Measurements from ENCODE around the gene GNG3.
"Not testable (repeated sequence)": the region's sequence is repeated elsewhere in the genome, so short reads cannot be mapped to it uniquely, and the experiment has no call there.

Gene GNG3

DNA sequence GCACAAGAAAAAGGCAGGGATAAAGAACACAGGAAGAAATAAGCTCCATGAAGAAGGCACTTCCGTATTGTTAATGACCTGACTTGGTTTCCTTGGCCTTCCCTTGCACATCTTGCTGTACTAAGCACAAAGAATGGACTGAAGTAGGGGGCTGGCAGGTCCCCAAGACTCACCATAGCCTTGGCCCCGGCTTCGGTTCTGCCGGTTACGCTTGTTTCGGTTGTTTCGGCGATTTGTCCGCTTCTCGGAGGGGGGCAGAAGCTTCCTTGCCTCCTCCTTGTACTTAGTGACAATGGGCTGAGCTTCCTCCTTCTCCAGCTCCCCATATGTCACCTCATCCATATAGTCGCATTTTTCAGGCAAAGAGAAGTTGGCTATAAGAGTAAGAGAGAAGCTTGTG is 9.3 kb downstream of the GNG3 start:
- no peak for DNase-seq (ENCODE audit: low read depth)

DNA sequence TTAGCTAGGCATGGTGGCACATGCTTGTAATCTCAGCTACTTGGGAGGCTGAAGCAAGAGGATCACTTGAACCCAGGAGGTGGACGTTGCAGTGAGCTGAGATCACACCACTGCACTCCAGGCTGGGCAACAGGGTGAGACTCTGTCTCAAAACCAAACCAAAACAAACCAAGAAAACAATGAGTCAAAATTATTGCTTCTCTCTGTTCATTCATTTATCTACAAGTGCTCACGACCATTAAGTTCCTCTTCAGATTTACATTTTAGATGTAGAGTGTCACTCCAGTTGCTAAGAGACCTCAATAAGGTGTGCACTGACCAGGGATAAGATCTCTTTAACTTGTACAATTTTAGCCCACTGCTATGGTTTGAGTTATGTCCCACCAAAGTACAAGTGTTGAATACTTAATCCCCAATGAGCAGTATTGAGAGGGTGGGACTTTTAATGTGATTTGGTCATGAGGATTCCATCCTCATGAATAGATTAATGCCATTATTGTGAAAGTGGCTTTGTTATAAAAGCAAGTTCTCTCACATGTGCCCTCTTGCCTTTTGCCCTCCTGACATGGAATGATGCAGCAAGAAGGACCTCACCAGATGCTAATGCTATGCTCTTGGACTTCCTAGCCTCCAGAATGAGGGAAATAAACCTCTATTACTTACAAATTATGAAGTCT is 12.0 kb downstream of the GNG3 start:
- no peak for DNase-seq (ENCODE audit: low read depth)

GRCh38 chr11:62721994-62722393 is 14.5 kb downstream of the GNG3 start:
- DNase-seq (ENCODE audit: low read depth): no peak

GRCh38 chr11:62724171-62724570 is 16.7 kb downstream of the GNG3 start:
- no peak for DNase-seq (ENCODE audit: low read depth)

- no peak for DNase-seq (ENCODE audit: low read depth)
These were observed 18.2 kb downstream of the GNG3 start for GRCh38 chr11:62725646-62726045.

GRCh38 chr11:62726156-62726914 is 18.9 kb downstream of the GNG3 start:
- DNase-seq (ENCODE audit: low read depth): peak; percentile 4

DNA sequence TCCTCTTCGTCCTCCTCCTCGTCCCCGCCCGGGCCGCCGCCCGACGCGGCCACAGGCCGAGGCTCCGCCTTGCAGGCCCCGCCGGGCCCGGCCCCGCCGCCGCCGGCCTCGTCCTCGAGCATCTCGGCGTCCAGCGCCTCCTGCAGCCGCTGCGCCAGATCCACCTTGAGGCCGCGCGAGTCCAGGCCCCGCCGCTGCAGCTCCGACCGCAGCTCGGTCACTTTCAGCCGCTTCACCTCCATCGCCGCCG is 19.4 kb downstream of the GNG3 start:
- DNase-seq (ENCODE audit: low read depth): no peak

- peak; percentile 99 for DNase-seq (ENCODE audit: low read depth)
These were observed 19.8 kb downstream of the GNG3 start, which contains the start of gene HNRNPUL2 for GRCh38 chr11:62727165-62727871. HNRNPUL2 (minus strand) TSS chr11:62727457; CDS start chr11:62727156, 301 bp downstream.

DNA sequence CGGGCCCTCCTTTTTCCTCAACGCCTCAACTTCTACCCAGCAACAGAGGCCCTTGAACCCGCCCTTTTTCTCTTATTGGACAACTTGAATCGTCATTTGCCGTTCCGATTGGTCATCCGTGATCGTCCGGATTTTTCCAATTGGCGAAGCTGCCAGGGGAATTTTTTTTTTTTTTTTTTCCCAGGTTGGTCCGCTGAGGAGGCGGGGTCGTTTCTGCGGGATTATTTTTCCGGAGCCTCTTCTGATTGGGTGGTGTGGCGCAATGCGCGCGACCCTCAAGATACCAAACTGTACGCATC is 20.3 kb downstream of the GNG3 start:
- DNase-seq (ENCODE audit: low read depth): peak; percentile 82

DNA sequence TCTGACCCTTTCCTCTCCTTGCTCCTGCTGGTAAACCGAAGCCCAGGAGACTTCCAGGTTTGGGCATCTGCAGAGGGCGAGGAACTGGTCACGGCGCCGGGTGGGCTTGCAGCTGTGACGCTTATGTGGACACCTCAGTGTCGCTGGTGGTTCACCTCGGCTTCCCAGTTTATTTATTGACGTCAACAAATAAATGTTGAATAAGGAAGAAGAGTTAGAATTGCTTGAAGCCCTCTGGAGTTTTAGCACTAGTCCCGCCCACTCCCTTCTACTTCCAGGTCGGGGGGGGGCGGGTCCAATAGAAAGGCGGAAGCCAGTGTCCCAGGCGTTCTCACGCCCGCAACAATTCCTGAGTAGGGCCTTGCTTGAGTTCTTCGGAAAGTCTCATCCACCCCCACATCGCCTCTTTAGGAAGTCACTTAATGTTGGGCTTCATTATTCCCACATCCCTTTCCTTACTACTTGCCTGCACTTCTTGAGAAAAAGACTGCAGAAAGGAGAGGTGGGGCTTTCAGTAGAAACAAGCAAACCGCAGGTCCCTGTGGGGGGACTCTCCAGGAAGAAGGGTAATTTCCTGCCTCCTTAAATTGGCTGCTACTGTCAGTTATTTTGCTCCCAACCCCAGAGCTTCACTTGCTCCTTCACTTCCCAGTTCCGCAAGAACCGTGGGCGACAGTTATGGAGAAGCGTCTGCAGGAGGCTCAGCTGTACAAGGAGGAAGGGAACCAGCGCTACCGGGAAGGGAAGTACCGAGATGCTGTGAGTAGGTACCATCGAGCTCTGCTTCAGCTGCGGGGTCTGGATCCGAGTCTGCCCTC is 20.9 kb downstream of the GNG3 start, which contains the start of gene TTC9C:
TTC9C (plus strand) TSS at position 316 of the 818 bp plus-strand sequence; CDS start at position 679, 363 bp downstream.
- DNase-seq (ENCODE audit: low read depth): peak; percentile 76

GRCh38 chr11:62730076-62730475 is 22.6 kb downstream of the GNG3 start:
- DNase-seq (ENCODE audit: low read depth): not testable (repeated sequence)

DNA sequence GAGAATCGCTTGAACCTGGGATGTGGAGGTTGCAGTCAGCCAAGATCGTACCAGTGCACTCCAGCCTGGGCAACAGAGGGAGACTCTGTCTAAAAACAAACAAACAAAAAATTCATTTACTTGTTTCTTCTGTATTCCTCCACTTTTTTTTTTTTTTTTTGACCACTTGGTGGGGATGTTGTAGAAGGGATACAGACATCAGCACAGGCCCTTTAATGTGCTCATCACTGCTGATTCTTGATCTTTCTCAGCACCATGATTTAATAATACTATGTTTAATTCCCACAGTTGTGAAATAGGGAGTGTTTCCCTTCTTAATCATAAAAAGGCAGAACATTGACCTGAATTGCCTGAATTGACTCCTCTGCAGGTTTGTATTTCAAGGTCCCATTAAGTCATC is 25.4 kb downstream of the GNG3 start:
- DNase-seq (ENCODE audit: low read depth): no peak

- DNase-seq (ENCODE audit: low read depth): no peak
These were observed 29.7 kb downstream of the GNG3 start for GRCh38 chr11:62737196-62737595.

DNA sequence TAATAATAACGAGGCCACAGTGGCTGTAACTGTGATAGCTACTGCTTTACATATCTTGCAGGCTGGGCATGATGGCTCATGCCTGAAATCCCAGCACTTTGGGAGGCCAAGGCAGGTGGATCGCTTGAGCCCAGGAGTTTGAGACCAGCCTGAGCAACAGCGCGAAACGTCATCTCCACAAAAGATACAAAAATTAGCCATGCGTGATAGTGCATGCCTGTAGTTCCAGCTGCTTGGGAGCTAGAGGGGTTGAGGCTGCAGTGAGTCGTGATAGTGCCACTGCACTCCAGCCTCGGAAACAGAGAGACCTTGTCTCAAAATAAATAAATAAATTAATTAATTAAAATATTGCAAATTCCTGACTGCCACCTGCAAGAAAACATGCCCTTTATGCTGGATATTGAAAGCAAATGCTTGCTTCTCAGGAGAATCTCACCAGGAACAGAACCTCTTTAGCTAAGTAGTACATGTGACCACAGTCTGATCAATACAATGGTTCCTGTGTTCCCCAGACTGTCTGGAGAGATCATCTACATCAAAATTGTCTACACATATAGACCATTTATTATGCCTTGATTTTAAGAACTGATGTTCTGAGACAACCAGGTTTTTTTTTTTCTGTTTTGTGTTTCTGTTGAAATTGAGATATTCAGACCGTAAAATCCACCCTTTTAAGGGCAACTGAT is 40.1 kb downstream of the GNG3 start:
- DNase-seq (ENCODE audit: low read depth): no peak

DNA sequence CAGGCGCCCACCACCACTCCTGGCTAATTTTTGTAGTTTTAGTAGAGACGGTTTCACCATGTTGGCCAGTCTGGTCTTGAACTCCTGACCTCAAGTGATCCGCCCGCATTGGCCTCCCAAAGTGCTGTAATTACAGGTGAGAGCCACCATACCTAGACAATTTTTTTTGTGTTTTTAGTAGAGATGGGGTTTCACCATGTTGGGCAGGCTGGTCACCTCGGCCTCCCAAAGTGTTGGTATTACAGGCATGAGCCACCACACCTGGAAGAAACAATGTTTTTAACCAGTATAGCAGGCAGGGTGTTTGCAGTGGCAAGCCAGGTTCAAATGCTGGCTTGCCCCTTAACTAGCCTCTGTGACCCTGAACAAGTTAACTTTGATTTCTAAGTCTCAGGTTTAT is 42.5 kb downstream of the GNG3 start:
- DNase-seq (ENCODE audit: low read depth): not testable (repeated sequence)

GRCh38 chr11:62752177-62752785 is 44.8 kb downstream of the GNG3 start:
- DNase-seq (ENCODE audit: low read depth): no peak

DNA sequence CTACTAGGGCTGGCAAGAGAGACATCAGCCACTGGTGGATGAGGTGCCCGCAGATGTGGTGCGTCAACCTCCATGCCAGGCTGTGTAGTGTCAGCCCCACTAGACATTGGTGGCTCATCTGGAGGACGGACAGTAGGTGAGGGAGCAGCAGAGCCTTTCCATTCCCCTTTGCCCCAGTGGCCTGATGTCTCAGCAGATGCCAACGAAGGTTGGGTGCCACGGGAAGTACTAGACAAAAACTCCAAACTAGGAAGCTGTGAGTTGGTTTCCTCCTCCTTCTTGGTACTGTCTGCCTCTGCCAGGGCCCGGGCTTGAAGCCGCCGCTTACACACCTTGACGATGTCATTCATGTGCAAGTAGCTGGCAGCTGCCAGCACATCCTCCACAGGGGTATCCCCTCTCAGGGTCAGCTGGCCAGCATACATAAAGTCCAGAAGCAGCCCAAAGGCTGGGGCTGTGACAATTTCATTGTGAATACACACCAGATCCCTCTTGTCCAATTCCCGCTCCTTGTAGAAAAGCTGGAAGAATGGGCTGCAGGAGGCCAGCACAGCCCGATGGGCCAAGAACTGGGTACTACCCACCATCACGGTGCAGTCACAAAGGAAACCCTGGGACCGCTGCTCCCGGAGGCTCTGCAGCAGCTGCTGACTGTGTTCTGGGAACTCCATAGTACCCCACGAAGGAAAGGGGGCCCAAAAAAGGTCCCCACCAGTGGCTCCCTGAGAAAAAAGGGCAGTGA is 45.7 kb downstream of the GNG3 start:
- DNase-seq (ENCODE audit: low read depth): no peak

DNA sequence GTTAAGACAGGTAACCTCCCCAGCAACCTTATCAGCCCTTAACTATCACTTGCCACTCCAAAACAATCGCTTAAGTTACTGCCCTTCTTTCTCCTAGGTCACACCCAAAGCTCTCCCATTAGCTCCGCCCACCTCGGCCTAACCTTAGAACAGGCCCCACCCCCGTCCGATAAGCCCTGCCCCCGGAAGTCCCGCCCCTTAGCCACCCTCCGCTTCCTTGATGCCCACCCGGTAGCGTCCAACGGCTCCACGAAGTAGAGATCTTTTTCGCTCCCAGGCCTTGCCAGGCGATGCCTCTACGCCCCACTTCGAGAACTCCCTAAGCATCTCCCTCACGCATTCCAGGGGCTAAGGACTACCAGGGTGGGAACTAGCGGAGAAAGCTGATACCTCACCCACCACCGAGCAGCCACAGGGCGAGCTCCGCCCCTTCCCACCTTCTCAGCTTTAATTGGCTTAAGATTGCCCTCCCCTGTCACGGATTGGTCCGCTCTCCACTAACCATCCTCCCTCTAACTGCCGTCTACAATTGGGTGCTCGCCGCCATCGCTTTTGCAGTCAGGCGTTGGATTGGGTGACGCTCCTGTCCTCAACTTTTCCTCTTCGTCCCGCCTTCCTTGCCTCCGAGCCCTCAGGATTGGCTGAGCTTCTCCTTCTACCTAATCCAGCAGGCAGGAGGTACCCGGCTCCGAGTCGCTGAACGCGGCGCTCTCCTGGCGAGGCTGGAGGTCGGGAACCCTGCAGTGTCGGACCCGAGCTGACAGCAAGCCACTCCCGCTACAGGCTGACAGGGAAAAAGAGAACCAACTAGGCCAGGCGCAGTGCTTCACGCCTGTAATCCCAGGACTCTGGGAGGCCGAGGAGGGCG is 46.5 kb downstream of the GNG3 start, which contains the start of gene ZBTB3:
ZBTB3 (minus strand) TSS at position 425 of the 868 bp plus-strand sequence. CDS start 496 bp downstream, outside the sequence.
- DNase-seq (ENCODE audit: low read depth): peak; percentile 97

DNA sequence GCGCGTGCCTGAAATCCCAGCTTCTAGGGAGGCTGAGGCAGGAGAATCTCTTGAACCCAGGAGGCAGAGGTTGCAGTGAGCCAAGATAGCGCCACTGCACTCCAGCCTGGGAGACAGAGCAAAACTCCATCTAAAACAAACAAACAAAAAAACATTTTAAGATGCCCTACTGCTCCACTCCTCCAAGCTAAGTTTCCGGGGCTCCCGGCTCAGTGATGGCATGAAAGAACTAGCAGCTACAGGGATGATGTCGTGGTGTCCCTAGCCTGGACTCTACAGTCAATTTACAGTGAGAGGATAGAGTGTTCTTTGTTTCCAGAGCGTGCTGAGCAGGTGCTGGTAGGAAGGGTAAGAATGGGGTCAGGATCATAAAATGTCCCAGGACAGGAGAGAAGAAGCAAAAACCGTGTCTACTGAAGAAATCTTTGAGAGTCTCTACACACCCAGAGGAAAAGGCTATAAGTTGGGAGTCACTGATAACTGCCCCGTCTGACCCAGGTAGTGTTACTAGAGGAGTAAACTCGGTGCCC is 47.7 kb downstream of the GNG3 start:
- no peak for DNase-seq (ENCODE audit: low read depth)
